Measurements from ENCODE around the gene CAGE1. TPM values are rescaled to one million over a fixed set of nuclear protein-coding genes. Genes with fewer than 3 reads are reported as not detected.

Gene CAGE1
- total RNA-seq, 1 donor from 2014 or later, result not detected

- Mint-ChIP-seq H3K27me3 (ENCODE audit: low read depth) (no peaks in the 10 kb centered on the region), H3K27ac (ENCODE audit: unreplicated experiment) (peak within 1 kb of the TSS; percentile 97), H3K4me1 (ENCODE audit: low read depth) (peaks cover 47% of the 10 kb centered on the region), H3K9me3 (ENCODE audit: low read depth) (no peaks in the 10 kb centered on the region), H3K36me3 (ENCODE audit: low read depth) (peaks cover 13% of the 10 kb centered on the region), H3K4me3 (ENCODE audit: unreplicated experiment) (peak within 1 kb of the TSS; percentile 93)
- DNase-seq (ENCODE audit: low spot score), result peak; percentile 99
- TF ChIP-seq, protein P1, sequence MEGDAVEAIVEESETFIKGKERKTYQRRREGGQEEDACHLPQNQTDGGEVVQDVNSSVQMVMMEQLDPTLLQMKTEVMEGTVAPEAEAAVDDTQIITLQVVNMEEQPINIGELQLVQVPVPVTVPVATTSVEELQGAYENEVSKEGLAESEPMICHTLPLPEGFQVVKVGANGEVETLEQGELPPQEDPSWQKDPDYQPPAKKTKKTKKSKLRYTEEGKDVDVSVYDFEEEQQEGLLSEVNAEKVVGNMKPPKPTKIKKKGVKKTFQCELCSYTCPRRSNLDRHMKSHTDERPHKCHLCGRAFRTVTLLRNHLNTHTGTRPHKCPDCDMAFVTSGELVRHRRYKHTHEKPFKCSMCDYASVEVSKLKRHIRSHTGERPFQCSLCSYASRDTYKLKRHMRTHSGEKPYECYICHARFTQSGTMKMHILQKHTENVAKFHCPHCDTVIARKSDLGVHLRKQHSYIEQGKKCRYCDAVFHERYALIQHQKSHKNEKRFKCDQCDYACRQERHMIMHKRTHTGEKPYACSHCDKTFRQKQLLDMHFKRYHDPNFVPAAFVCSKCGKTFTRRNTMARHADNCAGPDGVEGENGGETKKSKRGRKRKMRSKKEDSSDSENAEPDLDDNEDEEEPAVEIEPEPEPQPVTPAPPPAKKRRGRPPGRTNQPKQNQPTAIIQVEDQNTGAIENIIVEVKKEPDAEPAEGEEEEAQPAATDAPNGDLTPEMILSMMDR (IDR thresholded peaks at IDR 0.05), result no peak
Measured at GRCh38 chr6:7312616-7313504, 76.7 kb downstream of the CAGE1 start, which contains the start of gene SSR1. Gene SSR1 (minus strand): TSS chr6:7313199. CDS start chr6:7313120, 79 bp downstream.

- DNase-seq (ENCODE audit: low spot score), result no peak
- H3K9me3 Mint-ChIP-seq (ENCODE audit: low read depth), result no peaks in the 10 kb centered on the region
- TF ChIP-seq, protein P1 (IDR thresholded peaks at IDR 0.05), result no peak
- peak overlapping the region; percentile 93 for H3K4me3 Mint-ChIP-seq (ENCODE audit: unreplicated experiment)
- H3K27ac Mint-ChIP-seq (ENCODE audit: unreplicated experiment), result peak overlapping the region; percentile 96
- peaks cover 52% of the 10 kb centered on the region for H3K4me1 Mint-ChIP-seq (ENCODE audit: low read depth)
- H3K27me3 Mint-ChIP-seq (ENCODE audit: low read depth), result no peaks in the 10 kb centered on the region
- H3K36me3 Mint-ChIP-seq (ENCODE audit: low read depth), result peaks cover 18% of the 10 kb centered on the region
Measured at GRCh38 chr6:7311917-7312615, 77.5 kb downstream of the CAGE1 start.

- Mint-ChIP-seq H3K4me1 (ENCODE audit: low read depth) (peaks cover 54% of the 10 kb centered on the region), H3K36me3 (ENCODE audit: low read depth) (peaks cover 20% of the 10 kb centered on the region), H3K27me3 (ENCODE audit: low read depth) (no peaks in the 10 kb centered on the region), H3K9me3 (ENCODE audit: low read depth) (no peaks in the 10 kb centered on the region), H3K27ac (ENCODE audit: unreplicated experiment) (peak overlapping the region; percentile 68), H3K4me3 (ENCODE audit: unreplicated experiment) (peak overlapping the region; percentile 93)
- TF ChIP-seq, protein P1 (IDR thresholded peaks at IDR 0.05), result no peak
- no peak for DNase-seq (ENCODE audit: low spot score)
Measured at GRCh38 chr6:7311176-7311575, 78.4 kb downstream of the CAGE1 start.

GRCh38 chr6:7309050-7309449 lies 80.5 kb downstream of the CAGE1 start:
- Mint-ChIP-seq H3K4me3 (ENCODE audit: unreplicated experiment) (no peak overlapping the region), H3K27me3 (ENCODE audit: low read depth) (no peaks in the 10 kb centered on the region), H3K27ac (ENCODE audit: unreplicated experiment) (peak overlapping the region; percentile 9), H3K9me3 (ENCODE audit: low read depth) (no peaks in the 10 kb centered on the region), H3K36me3 (ENCODE audit: low read depth) (peaks cover 25% of the 10 kb centered on the region), H3K4me1 (ENCODE audit: low read depth) (peaks cover 63% of the 10 kb centered on the region)
- no peak for DNase-seq (ENCODE audit: low spot score)
- TF ChIP-seq, protein P1 (IDR thresholded peaks at IDR 0.05), result no peak

- no peaks in the 10 kb centered on the region for H3K9me3 Mint-ChIP-seq (ENCODE audit: low read depth)
- peaks cover 29% of the 10 kb centered on the region for H3K36me3 Mint-ChIP-seq (ENCODE audit: low read depth)
- TF ChIP-seq, protein P1 (IDR thresholded peaks at IDR 0.05), result no peak
- DNase-seq (ENCODE audit: low spot score), result no peak
- H3K4me3 Mint-ChIP-seq (ENCODE audit: unreplicated experiment), result no peak overlapping the region
- H3K27ac Mint-ChIP-seq (ENCODE audit: unreplicated experiment), result peak overlapping the region; percentile 6
- H3K27me3 Mint-ChIP-seq (ENCODE audit: low read depth), result no peaks in the 10 kb centered on the region
- H3K4me1 Mint-ChIP-seq (ENCODE audit: low read depth), result peaks cover 53% of the 10 kb centered on the region
Measured at GRCh38 chr6:7307533-7307932, 82.0 kb downstream of the CAGE1 start.
